GOT3 (cell line): ENCODE data around the gene NUDT11.
A peak's percentile ranks its signal among the peaks of the same experiment; 100 is the strongest.
"Not testable (repeated sequence)": the region's sequence is repeated elsewhere in the genome, so short reads cannot be mapped to it uniquely, and the experiment has no call there.

ENCODE experiments used
- DNase-seq: peaks from one replicate; lab custom pipeline; 2025; ENCODE audit warnings: mixed read lengths; lab: John Stamatoyannopoulos, UW

The NUDT11 gene

DNA sequence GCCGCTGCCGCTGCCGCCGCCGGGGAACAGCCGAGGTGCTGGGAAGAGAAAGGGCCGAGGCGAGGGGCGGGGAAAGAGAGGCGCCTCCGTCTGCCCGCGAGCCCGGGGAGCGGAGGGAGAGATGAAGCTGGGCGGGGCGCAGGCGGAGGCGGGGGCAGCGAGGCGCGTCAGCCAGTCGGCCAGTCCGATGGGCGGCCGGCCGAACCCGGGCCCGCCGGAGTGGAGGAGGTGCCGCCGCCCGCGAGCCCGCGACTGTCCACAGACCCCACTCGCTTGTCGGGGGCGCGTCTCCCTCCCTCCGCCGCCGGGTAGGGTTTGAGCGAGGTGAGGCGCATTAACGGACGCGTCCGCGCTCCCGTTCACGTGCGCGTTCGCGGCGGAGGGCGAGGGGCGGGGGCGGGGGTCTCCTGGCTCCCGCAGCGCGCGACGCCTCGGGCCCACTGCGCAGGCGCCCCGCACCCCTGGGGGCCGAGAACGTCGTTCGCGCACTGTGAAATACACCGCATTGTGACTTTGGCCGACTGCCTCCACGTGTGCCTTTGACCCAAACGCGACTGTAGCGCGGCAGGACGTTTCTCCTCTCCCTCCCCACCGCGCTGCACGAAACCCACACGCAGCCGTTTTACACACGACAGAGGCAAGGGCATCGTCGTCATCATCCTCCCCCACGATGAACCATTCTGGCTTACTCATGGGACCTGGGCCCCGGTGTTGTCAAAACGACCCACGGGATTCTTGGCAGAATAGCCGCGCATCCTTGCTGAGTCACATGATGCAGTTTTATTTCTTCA is at the start of gene NUDT11:
TSS of gene NUDT11 (minus strand) at position 92 of the 791 bp plus-strand sequence. CDS start 148 bp downstream, outside the sequence.
- peak; percentile 3 for DNase-seq

DNA sequence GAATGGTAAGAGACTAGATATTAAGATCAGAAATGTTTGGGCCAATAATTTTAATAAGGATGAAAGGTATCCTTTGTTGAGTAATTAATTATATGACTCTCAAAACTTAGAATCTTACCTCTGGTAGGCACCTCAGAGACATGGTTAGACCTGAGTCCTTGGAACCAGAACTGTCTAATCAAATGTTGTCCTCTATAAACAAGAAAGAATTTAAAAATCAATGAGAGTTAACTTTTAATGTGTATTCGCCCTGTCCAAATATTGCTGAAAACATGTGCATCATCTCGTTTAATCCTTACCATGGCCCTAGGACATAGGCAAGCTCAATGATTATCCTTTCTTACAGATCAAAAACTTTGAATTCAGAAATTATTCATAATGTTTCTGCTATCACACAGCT is 24.0 kb upstream of the NUDT11 start:
- DNase-seq: no peak

- not testable (repeated sequence) for DNase-seq
Measured at GRCh38 chrX:51519131-51519530, 22.7 kb upstream of the NUDT11 start.

GRCh38 chrX:51507551-51507950 is 11.2 kb upstream of the NUDT11 start:
- DNase-seq: no peak

- DNase-seq: not testable (repeated sequence)
Measured at GRCh38 chrX:51495701-51496488, 497 bp downstream of the NUDT11 start.

GRCh38 chrX:51494409-51494808 is 2.0 kb downstream of the NUDT11 start:
- DNase-seq: no peak

- no peak for DNase-seq
Measured at GRCh38 chrX:51487960-51488267, 8.5 kb downstream of the NUDT11 start.

DNA sequence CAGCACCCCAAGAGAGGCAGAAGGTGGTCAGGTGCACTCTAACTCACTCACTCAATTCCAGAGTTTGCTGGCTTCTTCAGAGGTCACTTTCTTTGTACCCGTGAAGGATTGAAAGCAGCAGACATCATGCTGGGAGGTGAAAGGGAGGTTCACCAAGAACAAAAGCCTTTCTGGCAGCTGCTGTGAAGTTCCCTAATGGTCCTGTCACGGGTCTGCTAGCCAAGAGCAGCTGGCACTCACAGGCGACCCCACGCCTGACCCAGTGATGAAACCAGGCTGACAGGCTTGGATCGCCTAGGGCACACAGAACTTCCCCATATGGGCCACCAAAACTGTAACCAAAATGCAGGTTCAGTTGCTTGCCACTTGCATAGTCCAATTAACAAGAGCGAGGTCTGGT is 11.8 kb downstream of the NUDT11 start:
- no peak for DNase-seq

DNA sequence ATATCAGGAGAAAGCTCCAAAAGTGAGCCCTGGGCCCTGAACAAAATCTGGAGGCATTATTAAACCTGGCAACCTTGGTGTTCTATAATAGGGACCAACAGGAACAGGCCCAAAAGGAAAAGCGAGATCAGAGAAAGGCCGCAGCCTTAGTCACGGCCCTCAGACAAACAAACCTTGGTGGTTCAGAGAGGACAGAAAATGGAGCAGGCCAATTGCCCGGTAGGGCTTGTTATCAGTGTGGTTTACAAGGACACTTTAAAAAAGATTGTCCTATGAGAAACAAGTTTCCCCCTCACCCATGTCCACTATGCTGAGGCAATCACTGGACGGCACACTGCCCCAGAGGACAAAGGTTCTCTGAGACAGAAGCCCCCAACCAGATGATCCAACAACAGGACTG is 14.0 kb downstream of the NUDT11 start:
- DNase-seq: not testable (repeated sequence)

GRCh38 chrX:51476930-51477329 is 19.5 kb downstream of the NUDT11 start:
- no peak for DNase-seq

- DNase-seq: no peak
Measured at GRCh38 chrX:51463322-51463721, 33.1 kb downstream of the NUDT11 start.

GRCh38 chrX:51461053-51462044 is 35.0 kb downstream of the NUDT11 start:
- no peak for DNase-seq

DNA sequence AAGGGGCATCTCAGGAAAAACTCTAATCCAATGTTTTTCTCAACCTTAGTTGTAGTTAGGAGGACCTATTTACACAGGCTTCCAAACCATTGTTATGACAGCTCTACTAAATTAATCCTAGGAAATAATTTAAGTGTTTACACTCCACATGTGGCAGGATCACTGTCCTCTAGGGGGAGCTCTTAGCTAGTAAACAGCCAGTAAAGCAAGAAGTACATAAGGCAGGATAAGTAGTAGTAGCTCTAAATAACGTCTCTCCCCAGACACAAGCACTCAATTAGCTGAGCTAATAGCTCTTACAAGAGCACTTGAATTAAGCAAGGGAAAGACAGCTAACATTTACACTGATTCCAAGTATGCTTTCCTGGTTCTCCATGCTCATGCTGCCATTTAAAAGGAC is 37.3 kb downstream of the NUDT11 start:
- DNase-seq: no peak

GRCh38 chrX:51456814-51457213 is 39.6 kb downstream of the NUDT11 start:
- DNase-seq: no peak

DNA sequence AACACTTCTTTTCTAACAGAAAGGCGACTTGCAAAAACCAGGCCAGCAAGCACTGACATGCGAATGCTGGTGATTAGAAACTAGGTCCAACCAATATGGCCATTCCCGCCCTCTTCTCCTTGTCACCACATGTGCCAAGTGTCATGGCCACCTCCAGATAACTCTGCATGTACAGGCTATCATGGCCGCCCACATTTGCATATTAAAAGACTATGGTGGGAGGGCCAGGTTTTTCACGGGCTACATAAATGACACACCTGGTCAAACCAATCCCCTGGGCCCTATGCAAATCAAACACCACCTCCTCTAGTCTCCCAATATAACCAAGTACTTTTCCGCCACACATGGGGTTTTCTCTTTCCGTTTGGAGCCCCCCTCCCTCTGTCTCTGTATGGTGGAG is 40.1 kb downstream of the NUDT11 start:
- DNase-seq: no peak

DNA sequence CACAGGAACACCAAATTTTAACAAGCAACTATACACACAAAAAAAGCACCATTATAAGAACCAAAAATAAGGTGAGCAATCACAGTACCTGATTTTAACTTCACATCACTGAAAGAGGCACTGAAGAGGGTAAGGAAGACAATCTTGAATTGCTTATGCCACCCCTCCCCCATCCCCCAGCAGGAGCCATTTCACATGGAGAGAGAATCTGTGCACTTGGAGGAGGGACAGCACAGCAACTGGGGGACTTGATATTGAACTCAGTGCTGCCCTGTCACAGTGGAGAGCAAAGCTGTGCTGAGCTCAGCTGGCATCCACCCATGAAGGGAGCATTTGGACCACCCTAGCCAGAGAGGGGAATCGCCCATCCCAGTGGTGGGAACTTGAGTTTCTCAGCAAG is 56.0 kb downstream of the NUDT11 start:
- DNase-seq: no peak
